ENCODE data around the gene PAX8. TPM values are rescaled to one million over a fixed set of nuclear protein-coding genes. Genes with fewer than 3 reads are reported as not detected.

Gene PAX8
- total RNA-seq, 1 experiment from 2014 or later = 2.4 TPM

- no TSS peak for BruUV-seq (replicated peaks)
- CTCF ChIA-PET = interaction anchor here (0.8 to 2.0 kb wide), 6 partner anchors 9 to 151 kb away, joined by 3 to 11 read pairs (median 5); partner anchors contain the start of gene PAX8
These were observed 47.7 kb downstream of the PAX8 start for GRCh38 chr2:113231064-113231463.

GRCh38 chr2:113230531-113230930 lies 48.2 kb downstream of the PAX8 start:
- Mint-ChIP-seq H3K27me3 (ENCODE audit: insufficient read depth, unreplicated experiment) (no peaks in the 10 kb centered on the region), H3K27ac (ENCODE audit: low read depth, unreplicated experiment) (peak overlapping the region; percentile 63), H3K4me3 (ENCODE audit: unreplicated experiment) (no peak overlapping the region), H3K9me3 (ENCODE audit: unreplicated experiment) (no peaks in the 10 kb centered on the region), H3K36me3 (ENCODE audit: insufficient read depth, unreplicated experiment) (peaks cover 7% of the 10 kb centered on the region), H3K4me1 (ENCODE audit: insufficient read depth, unreplicated experiment) (peaks cover 14% of the 10 kb centered on the region)
- TF ChIP-seq, protein P1, sequence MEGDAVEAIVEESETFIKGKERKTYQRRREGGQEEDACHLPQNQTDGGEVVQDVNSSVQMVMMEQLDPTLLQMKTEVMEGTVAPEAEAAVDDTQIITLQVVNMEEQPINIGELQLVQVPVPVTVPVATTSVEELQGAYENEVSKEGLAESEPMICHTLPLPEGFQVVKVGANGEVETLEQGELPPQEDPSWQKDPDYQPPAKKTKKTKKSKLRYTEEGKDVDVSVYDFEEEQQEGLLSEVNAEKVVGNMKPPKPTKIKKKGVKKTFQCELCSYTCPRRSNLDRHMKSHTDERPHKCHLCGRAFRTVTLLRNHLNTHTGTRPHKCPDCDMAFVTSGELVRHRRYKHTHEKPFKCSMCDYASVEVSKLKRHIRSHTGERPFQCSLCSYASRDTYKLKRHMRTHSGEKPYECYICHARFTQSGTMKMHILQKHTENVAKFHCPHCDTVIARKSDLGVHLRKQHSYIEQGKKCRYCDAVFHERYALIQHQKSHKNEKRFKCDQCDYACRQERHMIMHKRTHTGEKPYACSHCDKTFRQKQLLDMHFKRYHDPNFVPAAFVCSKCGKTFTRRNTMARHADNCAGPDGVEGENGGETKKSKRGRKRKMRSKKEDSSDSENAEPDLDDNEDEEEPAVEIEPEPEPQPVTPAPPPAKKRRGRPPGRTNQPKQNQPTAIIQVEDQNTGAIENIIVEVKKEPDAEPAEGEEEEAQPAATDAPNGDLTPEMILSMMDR (IDR thresholded peaks at IDR 0.05; ENCODE audit: unreplicated experiment) = no peak
- POLR2A ChIA-PET = interaction anchor here (0.8 to 1.7 kb wide), 5 partner anchors 10 to 31 kb away, joined by 3 to 7 read pairs (median 4); no protein-coding TSS in a partner anchor
- intact Hi-C loops (cut with micrococcal nuclease) = no loop called here
- no peak for DNase-seq (ENCODE audit: unreplicated experiment)
- CTCF ChIA-PET = interaction anchor here (0.6 to 2.0 kb wide), 7 partner anchors 9 to 151 kb away, joined by 3 to 10 read pairs (median 4); partner anchors contain the start of gene PAX8
- no TSS peak for BruUV-seq (replicated peaks)

More at GRCh38 chr2:113231064-113231463, 47.7 kb downstream of the PAX8 start:
- POLR2A ChIA-PET = interaction anchor here (0.8 to 1.7 kb wide), 5 partner anchors 9 to 32 kb away, joined by 3 to 7 read pairs (median 4); no protein-coding TSS in a partner anchor
- intact Hi-C loops (cut with micrococcal nuclease) = no loop called here
- H3K27me3 Mint-ChIP-seq (ENCODE audit: insufficient read depth, unreplicated experiment) = no peaks in the 10 kb centered on the region
- no peaks in the 10 kb centered on the region for H3K9me3 Mint-ChIP-seq (ENCODE audit: unreplicated experiment)
- H3K36me3 Mint-ChIP-seq (ENCODE audit: insufficient read depth, unreplicated experiment) = peaks cover 7% of the 10 kb centered on the region
- no peak for DNase-seq (ENCODE audit: unreplicated experiment)
- TF ChIP-seq, protein P1 (IDR thresholded peaks at IDR 0.05; ENCODE audit: unreplicated experiment) = no peak
- no peak overlapping the region for H3K4me3 Mint-ChIP-seq (ENCODE audit: unreplicated experiment)
- H3K27ac Mint-ChIP-seq (ENCODE audit: low read depth, unreplicated experiment) = no peak overlapping the region
- peaks cover 14% of the 10 kb centered on the region for H3K4me1 Mint-ChIP-seq (ENCODE audit: insufficient read depth, unreplicated experiment)

- POLR2A ChIA-PET = interaction anchor here (1.0 to 1.5 kb wide), 2 partner anchors 10 to 31 kb away, joined by 3 to 4 read pairs; no protein-coding TSS in a partner anchor
- no peaks in the 10 kb centered on the region for H3K9me3 Mint-ChIP-seq (ENCODE audit: unreplicated experiment)
- peak overlapping the region; percentile 63 for H3K27ac Mint-ChIP-seq (ENCODE audit: low read depth, unreplicated experiment)
- TF ChIP-seq, protein P1 (IDR thresholded peaks at IDR 0.05; ENCODE audit: unreplicated experiment) = no peak
- no peak overlapping the region for H3K4me3 Mint-ChIP-seq (ENCODE audit: unreplicated experiment)
- intact Hi-C loops (cut with micrococcal nuclease) = no loop called here
- no peaks in the 10 kb centered on the region for H3K27me3 Mint-ChIP-seq (ENCODE audit: insufficient read depth, unreplicated experiment)
- CTCF ChIA-PET = interaction anchor here (0.9 to 1.7 kb wide), 5 partner anchors 18 to 150 kb away, joined by 3 to 6 read pairs (median 4); no protein-coding TSS in a partner anchor
- H3K4me1 Mint-ChIP-seq (ENCODE audit: insufficient read depth, unreplicated experiment) = peaks cover 14% of the 10 kb centered on the region
- no peak for DNase-seq (ENCODE audit: unreplicated experiment)
- BruUV-seq (replicated peaks) = no TSS peak
- peaks cover 7% of the 10 kb centered on the region for H3K36me3 Mint-ChIP-seq (ENCODE audit: insufficient read depth, unreplicated experiment)
These were observed 48.9 kb downstream of the PAX8 start for GRCh38 chr2:113229795-113230194.

DNA sequence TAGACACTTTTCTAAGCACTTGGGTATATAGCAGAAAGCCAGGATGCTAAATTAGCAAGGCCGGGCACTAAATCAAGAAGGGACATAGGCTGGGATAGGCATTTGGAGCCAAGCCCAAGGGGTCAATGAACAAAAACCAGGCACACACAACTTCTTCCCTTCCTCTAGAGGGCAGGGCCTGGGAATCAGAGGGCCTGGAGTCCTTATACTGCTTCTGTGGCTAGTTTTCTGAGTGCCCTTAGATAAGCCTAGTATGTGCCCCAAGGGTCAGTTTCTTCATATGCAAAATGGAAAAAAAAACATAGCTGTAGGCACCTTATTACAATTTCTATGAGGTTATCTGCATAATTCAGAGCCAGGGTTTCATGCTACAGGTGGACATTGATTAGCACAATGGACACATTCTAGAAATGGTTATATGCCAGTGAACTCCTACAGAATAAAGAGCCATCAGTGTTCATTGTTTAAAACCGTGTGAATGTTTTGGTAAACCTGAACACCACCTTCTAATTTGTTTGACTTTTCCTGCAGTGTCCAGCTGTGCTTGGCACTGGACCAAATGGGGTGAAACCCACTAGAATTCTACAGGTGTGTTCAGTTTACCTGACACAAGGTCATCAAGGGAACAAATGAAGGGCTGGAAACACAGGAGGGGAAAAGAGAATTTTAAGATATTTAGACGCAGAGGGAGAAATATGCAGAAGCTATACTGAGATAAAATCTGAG lies 49.6 kb downstream of the PAX8 start:
- POLR2A ChIA-PET = interaction anchor here (1.0 kb wide), 1 partner anchor 9 kb away, joined by 3 read pairs; no protein-coding TSS in a partner anchor
- CTCF ChIA-PET = interaction anchor here (0.9 to 1.7 kb wide), 4 partner anchors 25 to 149 kb away, joined by 3 to 6 read pairs (median 4); no protein-coding TSS in a partner anchor
- TF ChIP-seq, protein P1 (IDR thresholded peaks at IDR 0.05; ENCODE audit: unreplicated experiment) = no peak
- H3K9me3 Mint-ChIP-seq (ENCODE audit: unreplicated experiment) = no peaks in the 10 kb centered on the region
- intact Hi-C loops (cut with micrococcal nuclease) = no loop called here
- peaks cover 7% of the 10 kb centered on the region for H3K36me3 Mint-ChIP-seq (ENCODE audit: insufficient read depth, unreplicated experiment)
- DNase-seq (ENCODE audit: unreplicated experiment) = no peak
- H3K27me3 Mint-ChIP-seq (ENCODE audit: insufficient read depth, unreplicated experiment) = no peaks in the 10 kb centered on the region
- H3K27ac Mint-ChIP-seq (ENCODE audit: low read depth, unreplicated experiment) = no peak overlapping the region
- H3K4me1 Mint-ChIP-seq (ENCODE audit: insufficient read depth, unreplicated experiment) = peaks cover 14% of the 10 kb centered on the region
- no TSS peak for BruUV-seq (replicated peaks)
- no peak overlapping the region for H3K4me3 Mint-ChIP-seq (ENCODE audit: unreplicated experiment)
